Measurements from ENCODE around the gene PYGB.

Gene PYGB

GRCh38 chr20:25217161-25218108, 30.4 kb upstream of the PYGB start:
- Histone ChIP-seq H3K27me3 (replicated peaks; ENCODE audit: control insufficient read depth, insufficient read depth, low read length) (no peaks in the 10 kb centered on the region), H3K9ac (ENCODE audit: low read length) (no peak overlapping the region), H3K4me1 (ENCODE audit: control insufficient read depth, insufficient read depth, low read length) (peaks cover 11% of the 10 kb centered on the region), H3K4me3 (ENCODE audit: low read length) (no peak overlapping the region), H3K9me3 (ENCODE audit: control insufficient read depth, low read length) (no peaks in the 10 kb centered on the region), H3K36me3 (ENCODE audit: control insufficient read depth, insufficient read depth, low read length, severe bottlenecking) (peaks cover 66% of the 10 kb centered on the region)
- no peak for DNase-seq (ENCODE audit: low read depth)

DNA sequence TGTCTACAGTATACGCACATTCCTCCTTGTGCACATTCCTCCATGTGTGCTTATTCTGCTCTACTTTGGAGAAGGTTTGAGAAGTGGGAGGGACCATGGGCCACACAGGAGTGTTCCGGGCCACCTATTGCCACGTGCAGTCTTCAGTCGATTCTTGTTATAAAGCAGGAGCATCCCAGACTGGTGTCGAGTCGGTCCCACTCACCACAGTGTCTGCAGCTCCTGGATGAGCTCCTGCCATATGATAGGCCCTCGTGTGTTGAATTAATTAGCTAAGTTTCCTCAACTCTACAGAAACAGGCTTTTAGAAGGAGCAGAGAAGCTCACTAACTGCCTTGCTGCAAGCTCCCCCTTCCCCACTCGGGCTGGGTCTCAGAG, 29.8 kb upstream of the PYGB start:
- H3K36me3 ChIP-seq (ENCODE audit: control insufficient read depth, insufficient read depth, low read length, severe bottlenecking), result peaks cover 62% of the 10 kb centered on the region
- peaks cover 11% of the 10 kb centered on the region for H3K4me1 ChIP-seq (ENCODE audit: control insufficient read depth, insufficient read depth, low read length)
- H3K9me3 ChIP-seq (ENCODE audit: control insufficient read depth, low read length), result no peaks in the 10 kb centered on the region
- H3K9ac ChIP-seq (ENCODE audit: low read length), result no peak overlapping the region
- no peak overlapping the region for H3K4me3 ChIP-seq (ENCODE audit: low read length)
- no peaks in the 10 kb centered on the region for H3K27me3 ChIP-seq (replicated peaks; ENCODE audit: control insufficient read depth, insufficient read depth, low read length)
- DNase-seq (ENCODE audit: low read depth), result no peak

GRCh38 chr20:25218492-25218891, 29.4 kb upstream of the PYGB start:
- Histone ChIP-seq H3K4me1 (ENCODE audit: control insufficient read depth, insufficient read depth, low read length) (peaks cover 15% of the 10 kb centered on the region), H3K9ac (ENCODE audit: low read length) (no peak overlapping the region), H3K36me3 (ENCODE audit: control insufficient read depth, insufficient read depth, low read length, severe bottlenecking) (peaks cover 58% of the 10 kb centered on the region), H3K27me3 (replicated peaks; ENCODE audit: control insufficient read depth, insufficient read depth, low read length) (no peaks in the 10 kb centered on the region), H3K9me3 (ENCODE audit: control insufficient read depth, low read length) (no peaks in the 10 kb centered on the region), H3K4me3 (ENCODE audit: low read length) (no peak overlapping the region)
- no peak for DNase-seq (ENCODE audit: low read depth)

DNA sequence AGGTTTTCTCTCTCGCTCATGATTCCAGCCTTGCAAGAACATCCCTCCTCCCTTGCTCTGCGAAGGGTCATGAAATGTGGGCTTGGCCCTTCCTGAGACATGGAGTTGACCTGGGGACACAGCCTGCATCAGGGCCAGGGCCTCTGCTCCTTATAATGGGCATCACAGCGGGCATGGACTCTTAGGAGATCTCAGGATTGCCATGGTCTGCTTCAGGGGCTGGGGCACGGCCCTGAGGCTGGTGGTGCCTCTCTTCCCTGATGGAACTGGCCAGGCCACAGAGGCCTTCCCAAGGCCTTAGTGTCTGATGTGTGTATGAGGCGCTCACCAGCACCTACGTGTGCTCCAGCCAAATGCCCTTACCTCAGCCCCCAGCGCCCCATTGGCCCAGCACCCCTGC, 28.5 kb upstream of the PYGB start:
- no peak overlapping the region for H3K9ac ChIP-seq (ENCODE audit: low read length)
- no peak for DNase-seq (ENCODE audit: low read depth)
- no peak overlapping the region for H3K4me3 ChIP-seq (ENCODE audit: low read length)
- peaks cover 15% of the 10 kb centered on the region for H3K4me1 ChIP-seq (ENCODE audit: control insufficient read depth, insufficient read depth, low read length)
- peaks cover 50% of the 10 kb centered on the region for H3K36me3 ChIP-seq (ENCODE audit: control insufficient read depth, insufficient read depth, low read length, severe bottlenecking)
- H3K9me3 ChIP-seq (ENCODE audit: control insufficient read depth, low read length), result no peaks in the 10 kb centered on the region
- no peaks in the 10 kb centered on the region for H3K27me3 ChIP-seq (replicated peaks; ENCODE audit: control insufficient read depth, insufficient read depth, low read length)

DNA sequence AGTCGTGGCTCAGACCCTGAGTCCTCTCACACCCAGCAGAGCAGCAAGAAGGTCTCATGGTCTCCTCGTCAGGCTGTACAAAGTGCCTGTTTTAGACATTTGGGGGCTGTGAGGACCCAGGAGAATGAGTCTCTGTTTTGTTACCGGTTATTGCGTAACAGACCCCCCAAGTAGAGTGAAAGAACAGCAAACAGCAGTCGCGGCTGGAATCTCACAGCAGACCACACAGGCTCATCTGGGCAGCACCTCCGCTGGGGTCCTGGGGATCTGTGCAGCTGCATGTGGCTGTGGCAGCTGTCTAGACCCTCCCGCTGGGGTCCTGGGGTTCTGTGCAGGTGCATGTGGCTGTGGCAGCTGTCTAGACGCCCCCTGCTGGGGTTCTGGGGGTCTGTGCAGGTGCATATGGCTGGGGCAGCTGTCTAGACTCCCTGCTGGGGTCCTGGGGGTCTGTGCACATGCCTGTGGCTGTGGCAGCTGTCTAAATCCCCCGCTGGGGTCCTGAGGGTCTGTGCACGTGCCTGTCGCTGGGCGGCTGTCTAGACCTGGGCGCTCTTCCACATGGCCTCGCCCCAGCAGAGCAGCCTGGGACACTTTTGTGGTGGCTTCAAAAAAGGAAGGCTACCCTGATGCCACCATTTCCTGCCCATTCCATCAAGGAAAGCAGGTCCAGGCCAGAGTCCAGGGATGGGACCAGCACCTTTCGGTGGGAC, 27.7 kb upstream of the PYGB start:
- no peak overlapping the region for H3K4me3 ChIP-seq (ENCODE audit: low read length)
- H3K9ac ChIP-seq (ENCODE audit: low read length), result no peak overlapping the region
- H3K4me1 ChIP-seq (ENCODE audit: control insufficient read depth, insufficient read depth, low read length), result peaks cover 15% of the 10 kb centered on the region
- peaks cover 42% of the 10 kb centered on the region for H3K36me3 ChIP-seq (ENCODE audit: control insufficient read depth, insufficient read depth, low read length, severe bottlenecking)
- no peak for DNase-seq (ENCODE audit: low read depth)
- no peaks in the 10 kb centered on the region for H3K9me3 ChIP-seq (ENCODE audit: control insufficient read depth, low read length)
- no peaks in the 10 kb centered on the region for H3K27me3 ChIP-seq (replicated peaks; ENCODE audit: control insufficient read depth, insufficient read depth, low read length)

- DNase-seq (ENCODE audit: low read depth), result no peak
- no peak overlapping the region for H3K9ac ChIP-seq (ENCODE audit: low read length)
Observed at GRCh38 chr20:25220810-25221591, 26.9 kb upstream of the PYGB start.

DNA sequence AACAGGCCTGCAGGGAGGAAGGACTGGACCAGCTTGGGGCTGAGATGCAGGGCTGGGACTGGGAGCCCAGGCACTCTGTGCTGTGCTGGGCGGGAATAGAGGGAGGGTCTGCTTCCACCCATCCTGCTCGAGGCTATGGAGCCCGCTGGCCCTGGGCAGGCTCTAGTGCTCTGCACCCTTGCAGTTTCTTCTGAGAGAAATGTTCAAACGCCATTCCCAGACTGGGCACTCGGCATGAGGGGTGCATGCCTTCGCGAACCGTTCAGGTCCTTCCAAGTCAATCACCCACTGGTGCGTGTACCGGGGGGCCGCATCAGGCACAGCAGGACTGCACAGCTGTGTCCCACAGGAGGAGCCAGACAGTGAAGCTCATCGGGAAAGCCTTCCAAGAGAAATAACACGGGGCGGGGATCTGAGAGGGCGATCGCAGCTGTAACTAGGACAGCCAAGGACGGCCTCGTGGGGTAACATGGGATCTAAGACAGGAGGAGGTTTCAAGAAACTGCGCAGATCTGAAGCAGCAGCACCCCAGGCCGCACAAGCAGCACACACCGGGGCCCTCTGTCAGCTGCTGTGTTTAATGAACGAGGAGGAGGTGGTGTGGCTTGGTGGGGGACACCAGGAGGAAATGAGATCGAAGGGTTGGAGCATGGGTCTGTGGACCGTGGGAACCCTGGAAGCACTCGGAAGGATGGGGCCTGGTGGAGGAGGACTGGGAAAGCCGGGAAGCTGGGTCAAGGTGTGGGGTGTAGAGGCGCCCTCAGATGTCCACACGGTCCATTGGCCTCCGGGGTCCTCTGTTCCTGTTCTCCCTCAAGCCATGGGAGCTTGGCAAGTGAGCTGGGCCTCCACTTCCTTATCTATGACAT, 26.1 kb upstream of the PYGB start:
- peaks cover 16% of the 10 kb centered on the region for H3K4me1 ChIP-seq (ENCODE audit: control insufficient read depth, insufficient read depth, low read length)
- no peak overlapping the region for H3K4me3 ChIP-seq (ENCODE audit: low read length)
- H3K36me3 ChIP-seq (ENCODE audit: control insufficient read depth, insufficient read depth, low read length, severe bottlenecking), result peaks cover 39% of the 10 kb centered on the region
- no peaks in the 10 kb centered on the region for H3K27me3 ChIP-seq (replicated peaks; ENCODE audit: control insufficient read depth, insufficient read depth, low read length)
- H3K9me3 ChIP-seq (ENCODE audit: control insufficient read depth, low read length), result no peaks in the 10 kb centered on the region
- no peak for DNase-seq (ENCODE audit: low read depth)
- H3K9ac ChIP-seq (ENCODE audit: low read length), result peak overlapping the region; percentile 40

More at GRCh38 chr20:25220810-25221591, 26.9 kb upstream of the PYGB start:
- Histone ChIP-seq H3K36me3 (ENCODE audit: control insufficient read depth, insufficient read depth, low read length, severe bottlenecking) (peaks cover 42% of the 10 kb centered on the region), H3K4me3 (ENCODE audit: low read length) (no peak overlapping the region), H3K4me1 (ENCODE audit: control insufficient read depth, insufficient read depth, low read length) (peaks cover 15% of the 10 kb centered on the region), H3K27me3 (replicated peaks; ENCODE audit: control insufficient read depth, insufficient read depth, low read length) (no peaks in the 10 kb centered on the region), H3K9me3 (ENCODE audit: control insufficient read depth, low read length) (no peaks in the 10 kb centered on the region)

DNA sequence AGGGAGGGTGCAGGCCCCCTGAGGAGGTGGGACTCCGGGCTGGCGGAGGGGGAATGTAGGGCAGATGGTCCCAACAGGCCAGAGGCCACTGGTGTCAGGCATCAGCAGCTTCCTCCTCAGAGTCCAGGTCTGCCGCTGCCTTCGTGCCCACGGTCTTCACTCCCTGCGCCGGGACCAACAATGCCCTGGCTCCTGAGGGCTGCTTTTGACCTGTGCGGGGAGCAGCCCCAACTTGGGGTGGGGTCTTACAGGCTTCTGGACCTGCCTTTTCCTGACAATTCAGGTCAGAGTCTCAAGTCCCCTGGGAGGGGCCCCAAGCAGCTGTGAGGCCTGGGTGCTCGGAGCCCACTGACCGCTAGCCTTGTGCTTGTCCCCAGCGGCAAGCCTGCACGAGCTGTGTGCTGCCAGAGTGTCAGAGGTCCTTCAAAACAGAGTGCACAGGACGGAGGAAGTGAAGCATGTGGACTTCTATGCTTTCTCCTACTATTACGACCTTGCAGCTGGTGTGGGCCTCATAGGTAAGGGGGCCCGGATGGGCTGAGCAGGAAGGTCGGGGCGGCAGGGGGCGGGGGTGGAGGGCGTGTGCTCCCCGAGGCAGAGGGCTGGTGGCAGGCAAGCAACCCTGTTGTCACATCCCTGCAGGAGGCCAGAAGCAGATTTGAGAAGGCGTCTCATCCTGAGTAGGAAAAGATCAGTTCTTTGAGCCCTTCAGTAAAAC, 25.3 kb upstream of the PYGB start:
- no peak overlapping the region for H3K4me3 ChIP-seq (ENCODE audit: low read length)
- peaks cover 31% of the 10 kb centered on the region for H3K36me3 ChIP-seq (ENCODE audit: control insufficient read depth, insufficient read depth, low read length, severe bottlenecking)
- DNase-seq (ENCODE audit: low read depth), result no peak
- no peaks in the 10 kb centered on the region for H3K9me3 ChIP-seq (ENCODE audit: control insufficient read depth, low read length)
- H3K9ac ChIP-seq (ENCODE audit: low read length), result no peak overlapping the region
- H3K4me1 ChIP-seq (ENCODE audit: control insufficient read depth, insufficient read depth, low read length), result peaks cover 24% of the 10 kb centered on the region
- no peaks in the 10 kb centered on the region for H3K27me3 ChIP-seq (replicated peaks; ENCODE audit: control insufficient read depth, insufficient read depth, low read length)

GRCh38 chr20:25223179-25223661, 24.7 kb upstream of the PYGB start:
- H3K27me3 ChIP-seq (replicated peaks; ENCODE audit: control insufficient read depth, insufficient read depth, low read length), result no peaks in the 10 kb centered on the region
- peaks cover 26% of the 10 kb centered on the region for H3K4me1 ChIP-seq (ENCODE audit: control insufficient read depth, insufficient read depth, low read length)
- DNase-seq (ENCODE audit: low read depth), result peak; percentile 72
- H3K9ac ChIP-seq (ENCODE audit: low read length), result no peak overlapping the region
- peaks cover 25% of the 10 kb centered on the region for H3K36me3 ChIP-seq (ENCODE audit: control insufficient read depth, insufficient read depth, low read length, severe bottlenecking)
- H3K4me3 ChIP-seq (ENCODE audit: low read length), result no peak overlapping the region
- no peaks in the 10 kb centered on the region for H3K9me3 ChIP-seq (ENCODE audit: control insufficient read depth, low read length)

Measured in adipocyte (in vitro differentiated cells).